PFSK-1 (cell line): ENCODE results near the gene OR1M1.

Source experiments
- FOXP2 ChIP-seq: optimal IDR thresholded peaks from 2 replicates; pipeline ENCODE3; 2011; ENCODE audit warnings: borderline replicate concordance, control low read depth, inconsistent platforms; ENCODE audit not compliant: insufficient read depth; ENCODE audit errors: extremely low read length, extremely low read depth
- POLR2AphosphoS5 ChIP-seq: IDR thresholded peaks from 2 replicates; pipeline ENCODE4 v1.6.1; 2012; ENCODE audit warnings: low read depth, mild to moderate bottlenecking, control low read depth, low read length, moderate library complexity
- SIN3A ChIP-seq: IDR thresholded peaks from 2 replicates; pipeline ENCODE4 v1.6.1; 2012; ENCODE audit warnings: mild to moderate bottlenecking, low read length, moderate library complexity, borderline replicate concordance; ENCODE audit not compliant: insufficient read depth
- TAF1 ChIP-seq: IDR thresholded peaks from 2 replicates; pipeline ENCODE4 v1.6.1; 2012; ENCODE audit warnings: low read length, control low read depth, borderline replicate concordance; ENCODE audit not compliant: insufficient read depth
- TF ChIP-seq, protein P1 (sequence below), 2 experiments: IDR thresholded peaks; 2 replicates each; pipeline versions ENCODE4 v1.6.1 to v1.8.0; 2011 to 2012; ENCODE audit warnings: low read depth in 2 of 2, low read length in 2 of 2, control low read depth in 1 of 2, inconsistent platforms in 1 of 2, mild to moderate bottlenecking in 1 of 2, moderate library complexity in 1 of 2; ENCODE audit not compliant: insufficient read depth in 1 of 2

Gene OR1M1

GRCh38 chr19:9076901-9077300 lies 10.0 kb upstream of the OR1M1 start:
- TF ChIP-seq, protein P1, sequence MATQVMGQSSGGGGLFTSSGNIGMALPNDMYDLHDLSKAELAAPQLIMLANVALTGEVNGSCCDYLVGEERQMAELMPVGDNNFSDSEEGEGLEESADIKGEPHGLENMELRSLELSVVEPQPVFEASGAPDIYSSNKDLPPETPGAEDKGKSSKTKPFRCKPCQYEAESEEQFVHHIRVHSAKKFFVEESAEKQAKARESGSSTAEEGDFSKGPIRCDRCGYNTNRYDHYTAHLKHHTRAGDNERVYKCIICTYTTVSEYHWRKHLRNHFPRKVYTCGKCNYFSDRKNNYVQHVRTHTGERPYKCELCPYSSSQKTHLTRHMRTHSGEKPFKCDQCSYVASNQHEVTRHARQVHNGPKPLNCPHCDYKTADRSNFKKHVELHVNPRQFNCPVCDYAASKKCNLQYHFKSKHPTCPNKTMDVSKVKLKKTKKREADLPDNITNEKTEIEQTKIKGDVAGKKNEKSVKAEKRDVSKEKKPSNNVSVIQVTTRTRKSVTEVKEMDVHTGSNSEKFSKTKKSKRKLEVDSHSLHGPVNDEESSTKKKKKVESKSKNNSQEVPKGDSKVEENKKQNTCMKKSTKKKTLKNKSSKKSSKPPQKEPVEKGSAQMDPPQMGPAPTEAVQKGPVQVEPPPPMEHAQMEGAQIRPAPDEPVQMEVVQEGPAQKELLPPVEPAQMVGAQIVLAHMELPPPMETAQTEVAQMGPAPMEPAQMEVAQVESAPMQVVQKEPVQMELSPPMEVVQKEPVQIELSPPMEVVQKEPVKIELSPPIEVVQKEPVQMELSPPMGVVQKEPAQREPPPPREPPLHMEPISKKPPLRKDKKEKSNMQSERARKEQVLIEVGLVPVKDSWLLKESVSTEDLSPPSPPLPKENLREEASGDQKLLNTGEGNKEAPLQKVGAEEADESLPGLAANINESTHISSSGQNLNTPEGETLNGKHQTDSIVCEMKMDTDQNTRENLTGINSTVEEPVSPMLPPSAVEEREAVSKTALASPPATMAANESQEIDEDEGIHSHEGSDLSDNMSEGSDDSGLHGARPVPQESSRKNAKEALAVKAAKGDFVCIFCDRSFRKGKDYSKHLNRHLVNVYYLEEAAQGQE (IDR thresholded peaks at IDR 0.05; ENCODE audit: insufficient read depth in 1 of 2, low read depth in 2 of 2, low read length in 2 of 2) = no peak
- TF ChIP-seq TAF1 = no peak
- no peak for TF ChIP-seq POLR2AphosphoS5
- TF ChIP-seq SIN3A = no peak
- TF ChIP-seq FOXP2 = no peak

- TF ChIP-seq FOXP2 (no peak), TAF1 (no peak), SIN3A (no peak), POLR2AphosphoS5 (no peak)
- TF ChIP-seq, protein P1 (IDR thresholded peaks at IDR 0.05; ENCODE audit: insufficient read depth in 1 of 2, low read depth in 2 of 2, low read length in 2 of 2) = no peak
Observed at GRCh38 chr19:9078651-9079050, 8.2 kb upstream of the OR1M1 start.

- TF ChIP-seq POLR2AphosphoS5 (no peak), TAF1 (no peak), SIN3A (no peak), FOXP2 (no peak)
- TF ChIP-seq, protein P1 (IDR thresholded peaks at IDR 0.05; ENCODE audit: insufficient read depth in 1 of 2, low read depth in 2 of 2, low read length in 2 of 2) = no peak
Observed at GRCh38 chr19:9107375-9107774, 20.5 kb downstream of the OR1M1 start, which contains the start of gene OR7G2. Gene OR7G2, minus strand, starts transcription at chr19:9107475. Its CDS starts 4,232 bp downstream, at chr19:9103243.

DNA sequence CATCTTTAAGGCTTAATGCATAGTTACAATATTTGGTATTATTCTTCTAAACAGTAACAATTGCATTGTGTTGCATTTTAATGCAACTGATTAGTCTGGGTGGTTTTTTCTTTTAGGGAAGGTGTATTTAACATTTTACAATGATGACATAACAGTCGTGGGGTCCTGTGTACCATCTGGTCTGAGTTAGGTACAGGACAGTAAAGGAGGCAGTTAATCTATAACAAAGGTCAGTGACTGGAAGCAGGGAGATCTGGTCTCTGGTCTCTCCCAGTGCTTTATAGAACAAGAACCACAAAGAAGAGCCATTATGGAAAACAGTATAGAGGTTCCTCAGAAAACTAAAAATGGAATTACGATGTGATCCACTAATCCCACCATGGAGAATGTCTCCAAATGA lies 23.1 kb downstream of the OR1M1 start:
- no peak for TF ChIP-seq POLR2AphosphoS5
- TF ChIP-seq FOXP2 = no peak
- no peak for TF ChIP-seq TAF1
- no peak for TF ChIP-seq SIN3A
- TF ChIP-seq, protein P1 (IDR thresholded peaks at IDR 0.05; ENCODE audit: insufficient read depth in 1 of 2, low read depth in 2 of 2, low read length in 2 of 2) = no peak

- no peak for TF ChIP-seq FOXP2
- TF ChIP-seq POLR2AphosphoS5 = no peak
- TF ChIP-seq TAF1 = no peak
- TF ChIP-seq, protein P1 (IDR thresholded peaks at IDR 0.05; ENCODE audit: insufficient read depth in 1 of 2, low read depth in 2 of 2, low read length in 2 of 2) = no peak
- no peak for TF ChIP-seq SIN3A
Observed at GRCh38 chr19:9115307-9115813, 28.5 kb downstream of the OR1M1 start, which contains the start of gene OR7G1. Gene OR7G1, minus strand, starts transcription at chr19:9115763. Its CDS starts 0 bp downstream, at chr19:9115763.
